ENCODE results near the gene RXFP1.

RXFP1 gene

GRCh38 chr4:158521484-158522088 lies at the start of gene RXFP1:
TSS of gene RXFP1 (plus strand) at chr4:158521882. CDS start at chr4:158521977, 95 bp downstream.
- DNase-seq = no peak

DNA sequence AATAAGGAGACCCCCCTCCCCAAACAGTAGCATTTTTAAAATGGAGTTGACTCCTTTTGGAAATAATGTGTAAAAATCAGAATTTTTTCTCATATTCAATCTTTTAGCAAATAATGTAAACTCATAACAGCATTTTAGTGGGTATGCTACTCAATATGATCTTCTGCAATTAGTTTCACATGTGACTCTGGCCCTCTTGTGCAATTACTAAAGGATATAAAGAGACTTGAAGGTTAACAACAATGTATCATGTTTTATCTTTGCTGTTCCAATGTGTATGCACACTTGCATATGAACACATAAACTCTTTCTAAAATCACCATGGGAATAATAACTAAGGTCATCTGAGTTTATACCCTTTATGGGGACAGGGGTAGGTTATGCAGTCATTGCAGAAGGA lies 39.9 kb upstream of the RXFP1 start:
- DNase-seq = no peak

DNA sequence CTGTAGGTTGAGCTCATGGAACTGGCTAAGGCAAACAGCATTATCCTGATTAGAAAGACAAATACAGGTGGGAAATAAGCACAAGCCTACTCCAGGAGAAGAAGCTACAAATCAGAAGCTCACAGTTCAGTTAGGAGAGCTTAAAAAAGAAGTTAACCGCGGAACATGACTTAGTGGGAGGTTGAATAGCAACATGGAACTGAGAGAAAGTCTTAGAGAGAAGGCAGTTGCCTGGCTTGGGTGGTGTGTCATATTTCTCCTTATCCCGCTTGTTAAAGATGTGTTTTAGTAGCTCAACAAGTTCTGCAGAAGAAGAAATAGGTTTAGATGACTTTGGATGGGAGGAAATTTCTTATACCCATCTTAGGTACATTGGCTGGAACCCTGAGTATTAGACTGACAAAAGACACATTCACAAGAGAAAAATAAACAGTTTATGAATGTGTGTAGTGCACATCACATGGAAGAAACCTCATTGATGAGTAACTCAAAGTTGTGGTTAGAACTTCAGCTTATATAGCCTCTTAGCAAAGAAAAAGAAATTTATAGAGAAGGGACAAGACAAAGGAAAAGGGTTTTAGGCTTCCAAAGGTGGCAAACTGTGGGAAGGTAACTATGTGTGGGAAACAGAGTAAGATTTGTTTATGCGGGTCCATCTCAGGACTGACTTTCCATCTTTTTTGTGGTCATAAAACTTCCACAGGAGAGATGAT lies 37.4 kb upstream of the RXFP1 start:
- no peak for DNase-seq

DNA sequence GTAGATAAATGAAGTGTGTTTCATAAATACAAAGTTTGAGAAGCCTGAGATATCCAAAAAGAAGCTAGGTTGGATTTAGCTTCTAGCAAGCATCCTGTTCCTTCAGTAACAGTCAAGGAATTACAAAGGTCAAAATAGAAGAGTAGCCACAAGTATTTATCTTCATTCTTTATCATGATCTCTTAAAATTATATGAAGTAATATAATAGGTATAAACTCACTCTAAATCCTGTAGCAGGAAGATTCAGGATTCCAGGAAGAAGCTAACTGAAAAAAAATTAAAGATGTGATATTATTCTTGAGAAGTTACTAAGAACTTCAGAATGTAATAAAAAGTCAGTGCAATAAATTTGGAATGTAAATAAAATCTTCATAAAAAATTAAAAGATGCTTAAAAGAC lies 31.1 kb upstream of the RXFP1 start:
- no peak for DNase-seq

DNA sequence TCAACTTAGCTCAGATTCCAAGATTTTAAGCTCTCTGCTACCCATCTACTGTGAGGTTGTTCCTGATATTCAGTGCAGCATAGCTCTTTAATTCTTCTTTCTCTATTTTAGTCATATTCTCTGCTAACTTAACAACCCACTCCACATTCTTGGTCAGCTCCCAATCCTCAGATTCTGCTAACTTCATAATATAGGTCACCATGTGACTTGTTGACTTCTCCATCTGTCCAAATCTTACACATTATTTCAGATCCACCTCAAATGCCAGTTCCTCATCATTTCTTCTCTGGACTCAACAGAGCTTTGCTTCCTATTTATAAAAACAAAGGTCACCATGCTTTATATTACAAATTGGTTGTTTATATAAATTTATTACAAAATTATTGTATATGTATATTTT lies 29.3 kb upstream of the RXFP1 start:
- DNase-seq = no peak

DNA sequence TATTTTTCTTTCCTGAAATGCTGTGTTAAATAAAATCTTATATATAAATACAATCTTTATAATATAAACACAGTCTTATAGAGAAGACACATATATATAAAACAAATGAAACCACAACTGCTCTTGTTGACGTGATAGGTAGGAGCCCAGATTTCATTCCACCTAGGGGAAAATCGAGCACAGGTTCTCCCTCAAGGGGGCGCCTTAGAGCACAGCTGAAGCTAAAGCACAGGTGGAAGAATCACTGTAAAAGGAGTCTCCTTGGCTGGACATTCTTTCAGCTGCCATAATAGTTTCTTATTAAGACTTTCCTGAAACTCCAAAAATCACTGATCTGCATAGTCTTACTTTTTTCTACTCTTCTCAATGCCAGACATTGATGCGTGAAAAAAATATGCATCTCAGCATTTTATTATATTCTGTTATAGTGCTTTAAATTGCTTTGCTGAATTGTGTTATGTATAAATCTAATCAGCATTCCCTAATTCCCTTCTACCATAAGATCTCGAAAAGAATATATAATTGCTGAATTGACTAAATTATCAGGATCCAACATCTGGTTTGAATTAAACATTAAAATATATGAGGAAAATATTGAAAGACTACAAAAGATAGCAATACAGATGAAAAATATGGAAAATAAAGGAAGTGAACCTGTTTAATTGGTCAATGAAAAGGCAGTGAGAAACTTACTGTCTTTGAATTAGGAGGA lies 25.5 kb upstream of the RXFP1 start:
- no peak for DNase-seq

DNA sequence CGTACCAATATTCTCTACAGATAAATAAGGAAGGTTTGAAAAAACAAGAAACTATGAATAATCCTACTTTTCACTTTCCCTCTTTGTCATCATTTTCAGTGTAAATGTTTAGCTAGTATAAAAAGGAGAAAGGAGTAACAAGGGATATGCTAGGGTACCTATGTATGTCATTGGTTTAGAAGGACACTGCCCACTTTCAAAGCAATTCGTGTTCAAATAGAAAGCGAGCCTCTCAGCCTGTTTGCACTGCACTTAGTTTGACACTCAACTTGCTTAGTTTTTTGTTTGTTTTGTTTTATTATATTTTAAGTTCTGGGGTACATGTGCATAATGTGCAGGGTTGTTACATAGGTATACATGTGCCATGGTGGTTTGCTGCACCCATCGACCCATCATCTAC lies 21.6 kb upstream of the RXFP1 start:
- no peak for DNase-seq

GRCh38 chr4:158513256-158513655 lies 8.4 kb upstream of the RXFP1 start:
- no peak for DNase-seq

GRCh38 chr4:158519226-158519625 lies 2.5 kb upstream of the RXFP1 start:
- DNase-seq = no peak

DNA sequence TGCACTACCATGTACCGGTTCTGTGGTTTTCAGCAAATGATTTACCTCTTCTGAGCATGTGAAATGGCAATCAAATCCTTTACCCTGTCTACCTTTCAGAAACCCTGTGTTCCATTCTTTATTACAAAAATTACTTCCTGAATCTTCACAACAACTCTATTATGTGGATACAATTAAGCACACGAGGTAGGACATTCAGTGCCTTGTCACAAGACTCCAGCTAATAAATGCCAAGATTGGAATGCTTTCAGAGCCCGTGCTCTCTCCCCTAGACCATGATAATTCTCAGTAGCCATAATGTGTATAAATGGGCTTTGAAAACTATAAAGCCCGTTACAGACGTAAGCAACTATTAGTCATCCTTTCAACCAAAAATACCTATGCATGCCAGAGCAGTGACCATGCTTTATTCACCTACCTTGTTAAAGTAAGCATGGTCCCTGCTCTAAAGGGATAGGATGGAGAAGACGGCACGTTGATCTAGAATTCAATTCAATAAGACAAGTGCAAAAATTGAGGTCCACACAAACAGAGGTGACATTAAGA lies 2.4 kb downstream of the RXFP1 start:
- no peak for DNase-seq

GRCh38 chr4:158527516-158527915 lies 5.8 kb downstream of the RXFP1 start:
- DNase-seq = no peak

GRCh38 chr4:158529505-158529904 lies 7.8 kb downstream of the RXFP1 start:
- DNase-seq = no peak

DNA sequence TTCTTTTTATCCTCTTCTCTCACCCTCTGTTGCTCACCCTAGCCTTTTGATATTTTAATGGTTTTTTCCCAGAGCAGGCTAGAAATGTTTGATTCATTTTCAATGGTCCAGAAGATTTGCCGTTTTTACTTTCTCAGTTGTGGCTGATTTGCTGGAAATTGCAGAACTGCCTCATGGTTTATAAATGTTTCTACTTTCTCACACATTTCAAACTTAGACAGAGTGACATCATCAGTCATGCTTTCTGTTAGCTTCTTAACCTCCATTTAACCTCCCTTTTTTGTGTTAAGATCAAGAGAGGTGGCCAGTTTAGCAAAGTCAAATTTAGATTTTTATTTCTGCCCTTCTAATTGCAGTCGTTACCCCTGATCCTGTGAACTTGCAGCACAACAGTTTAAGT lies 8.7 kb downstream of the RXFP1 start:
- no peak for DNase-seq

DNA sequence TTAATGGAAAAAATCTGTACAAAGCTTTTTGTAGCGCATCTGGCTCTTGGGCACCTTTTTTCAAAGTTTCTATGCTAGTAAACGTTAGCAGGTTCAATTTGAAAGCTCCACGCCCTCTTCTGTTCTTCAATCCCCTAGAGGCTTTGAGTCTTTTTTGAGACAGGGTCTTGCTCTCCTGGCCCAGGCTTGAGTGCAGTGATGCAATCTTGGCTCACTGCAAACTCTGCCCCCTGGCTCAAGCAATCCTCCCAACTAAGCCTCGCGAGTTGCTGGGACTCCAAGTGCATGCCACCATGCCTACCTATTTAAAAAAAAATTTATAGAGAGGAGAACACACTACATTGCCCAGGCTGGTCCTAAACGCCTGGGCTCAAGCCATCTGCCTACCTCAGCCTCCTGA lies 9.2 kb downstream of the RXFP1 start:
- no peak for DNase-seq

- DNase-seq = no peak
Observed at GRCh38 chr4:158532556-158533231, 11.0 kb downstream of the RXFP1 start.

DNA sequence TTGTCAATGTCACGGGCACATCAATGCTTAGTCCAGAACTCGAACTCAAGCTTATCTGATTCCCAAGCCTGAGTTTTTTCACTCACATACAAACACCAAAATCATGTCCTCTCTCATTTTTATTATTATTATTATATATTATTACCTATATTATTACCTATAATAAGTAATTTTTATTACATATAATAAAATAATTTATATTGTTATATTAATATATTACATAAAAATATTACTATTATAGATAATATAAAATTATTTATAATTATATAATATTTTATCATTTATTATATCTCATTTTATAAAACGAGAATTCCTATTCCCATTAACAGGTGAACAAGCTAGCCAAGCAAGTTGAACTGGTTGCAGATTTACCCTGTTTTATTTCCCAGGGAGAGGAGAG lies 13.0 kb downstream of the RXFP1 start:
- no peak for DNase-seq

- no peak for DNase-seq
Observed at GRCh38 chr4:158535130-158535614, 13.5 kb downstream of the RXFP1 start.

- DNase-seq = no peak
Observed at GRCh38 chr4:158536833-158537232, 15.2 kb downstream of the RXFP1 start.

- no peak for DNase-seq
Observed at GRCh38 chr4:158538176-158538575, 16.5 kb downstream of the RXFP1 start.

- DNase-seq = no peak
Observed at GRCh38 chr4:158538911-158539310, 17.2 kb downstream of the RXFP1 start.

DNA sequence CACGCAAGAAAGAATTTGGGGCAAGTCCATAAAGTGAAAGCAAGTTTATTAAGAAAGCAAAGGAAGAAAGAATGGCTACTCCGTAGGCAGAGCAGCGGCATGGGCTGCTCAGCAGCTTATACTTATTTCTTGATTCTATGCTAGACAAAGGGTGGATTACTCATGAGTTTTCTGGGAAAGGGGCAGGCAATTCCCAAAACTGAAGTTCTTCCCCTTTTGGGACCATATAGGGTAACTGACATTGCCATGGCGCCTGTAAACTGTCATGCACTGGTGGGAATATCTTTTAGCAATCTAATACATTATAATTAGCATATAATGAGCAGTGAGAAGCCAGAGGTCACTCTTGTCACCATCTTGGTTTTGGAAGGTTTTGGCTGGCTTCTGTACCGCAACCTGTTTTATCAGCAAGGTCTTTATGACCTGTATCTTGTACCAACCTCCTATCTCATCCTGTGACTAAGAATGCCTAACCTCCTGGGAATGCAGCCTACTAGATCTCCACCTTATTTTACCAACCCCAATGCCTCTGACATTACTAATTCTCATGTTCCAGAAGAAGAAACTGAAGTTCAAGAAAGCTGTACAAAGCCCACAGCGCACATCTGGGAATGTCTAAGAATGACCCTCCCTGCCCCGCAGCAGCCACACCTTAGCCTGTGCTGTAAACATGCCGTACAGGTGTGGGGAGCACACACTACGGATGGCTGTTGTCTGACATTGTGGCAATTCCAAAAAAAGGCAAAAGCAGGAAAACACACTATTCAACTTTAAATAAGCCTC lies 18.6 kb downstream of the RXFP1 start:
- DNase-seq = no peak

GRCh38 chr4:158541506-158541905 lies 19.8 kb downstream of the RXFP1 start:
- DNase-seq = no peak

All from activated CD8-positive, alpha-beta memory T cell treated with anti-CD3 and anti-CD28 coated beads, Interleukin-2, amount 50 U/mL, for 4 hours (primary cell).